GM20000 (cell line): ENCODE data around the gene NCAPD3.

Source experiments
- DNase-seq: peaks from one replicate; pipeline ENCODE4 v3.0.0; 2012; ENCODE audit warnings: low spot score
- CTCF ChIP-seq: IDR thresholded peaks from 2 replicates; pipeline ENCODE4 v1.5.1; 2012; ENCODE audit warnings: mild to moderate bottlenecking, control low read depth; ENCODE audit errors: extremely low read depth, missing control alignments

NCAPD3 gene

GRCh38 chr11:134223836-134224709 lies at the start of gene NCAPD3, which contains the start of gene VPS26B:
Gene NCAPD3, minus strand, starts transcription at chr11:134223967. Its CDS starts 41 bp downstream, at chr11:134223926.
Gene VPS26B, plus strand, starts transcription at chr11:134224671. Its CDS starts 452 bp downstream, at chr11:134225123.
- peak; percentile 98 for DNase-seq
- TF ChIP-seq CTCF: no peak

DNA sequence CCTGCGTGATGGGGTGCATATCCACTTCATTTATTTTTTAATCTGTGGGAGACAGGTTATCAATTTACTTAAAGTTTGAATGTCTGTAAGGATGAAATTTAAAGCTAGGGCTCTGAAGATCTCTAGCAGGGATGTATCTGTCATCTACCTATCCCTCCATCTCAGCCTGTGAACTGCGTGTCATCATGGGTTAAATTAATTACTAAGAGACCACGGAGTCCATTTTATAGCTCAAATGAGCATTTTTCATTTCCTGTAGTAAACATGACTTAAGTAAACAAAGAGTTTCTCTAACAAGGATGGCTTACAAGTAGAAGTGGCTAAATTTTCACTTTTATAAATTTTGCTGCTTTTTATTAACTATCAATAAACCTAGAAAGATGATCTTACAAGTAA lies 49.5 kb upstream of the NCAPD3 start:
- no peak for DNase-seq
- no peak for TF ChIP-seq CTCF

DNA sequence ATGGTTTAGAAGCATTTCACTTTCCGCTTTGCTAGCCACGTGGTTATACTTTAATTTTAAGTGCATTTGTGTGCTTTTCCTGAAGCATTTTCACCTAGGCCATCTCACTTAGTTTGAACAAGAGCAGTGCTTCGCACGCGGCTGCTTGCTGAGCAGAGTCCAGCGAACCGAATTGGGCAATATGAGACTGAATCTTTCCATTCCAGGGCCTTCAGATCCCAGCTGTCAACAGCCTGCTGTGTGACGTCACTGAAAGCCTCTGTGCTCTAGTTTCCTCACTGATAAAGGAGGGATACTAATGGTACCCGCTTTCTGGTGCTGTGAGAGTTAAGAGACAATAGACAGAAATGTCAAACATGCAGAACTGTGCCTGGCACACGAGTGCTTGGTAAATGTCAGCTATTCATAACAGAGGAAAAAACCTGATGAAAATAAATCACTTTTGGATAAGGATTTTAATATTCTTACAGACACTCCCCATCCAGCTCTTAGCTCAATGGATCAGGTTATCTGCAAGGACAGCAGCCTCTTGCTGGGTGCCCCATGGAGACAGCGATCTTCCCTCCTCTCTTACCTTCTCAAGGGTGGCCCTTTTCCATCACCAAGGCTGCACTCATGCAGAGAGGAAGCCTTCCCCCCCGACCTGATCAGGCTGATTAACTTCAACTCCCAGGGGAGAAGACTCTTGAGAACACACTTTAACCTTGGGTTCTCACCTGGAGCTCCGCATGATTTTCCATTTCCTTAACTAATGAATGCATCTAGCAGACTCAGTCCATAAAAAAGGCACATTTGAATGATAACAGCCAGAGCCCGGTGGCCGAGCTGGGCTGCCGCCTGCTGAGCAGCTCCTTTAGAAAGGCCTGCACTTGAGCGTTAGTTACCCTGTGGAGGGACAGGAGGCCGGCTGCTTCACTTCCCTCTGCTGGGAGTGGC lies 48.9 kb upstream of the NCAPD3 start:
- no peak for DNase-seq
- no peak for TF ChIP-seq CTCF

DNA sequence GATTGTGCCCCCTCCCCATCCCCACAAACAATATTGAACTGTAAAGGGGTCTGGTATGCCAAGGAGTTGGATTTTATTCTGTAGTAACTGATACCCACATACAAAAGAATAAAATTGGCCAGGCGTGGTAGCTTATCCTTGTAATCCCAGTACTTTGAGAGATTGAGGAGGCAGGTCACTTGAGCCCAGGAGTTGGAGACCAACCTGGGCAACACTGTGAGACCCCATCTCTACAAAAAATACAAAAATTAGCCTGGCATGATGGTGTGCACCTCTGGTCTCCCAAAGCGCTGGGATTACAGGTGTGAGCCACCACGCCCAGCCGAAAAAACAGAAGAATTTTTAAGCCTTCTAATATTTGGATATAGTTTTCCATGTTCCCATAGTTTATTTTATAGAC lies 48.2 kb upstream of the NCAPD3 start:
- TF ChIP-seq CTCF: no peak
- no peak for DNase-seq

GRCh38 chr11:134270250-134270714 lies 46.5 kb upstream of the NCAPD3 start:
- TF ChIP-seq CTCF: no peak
- no peak for DNase-seq

DNA sequence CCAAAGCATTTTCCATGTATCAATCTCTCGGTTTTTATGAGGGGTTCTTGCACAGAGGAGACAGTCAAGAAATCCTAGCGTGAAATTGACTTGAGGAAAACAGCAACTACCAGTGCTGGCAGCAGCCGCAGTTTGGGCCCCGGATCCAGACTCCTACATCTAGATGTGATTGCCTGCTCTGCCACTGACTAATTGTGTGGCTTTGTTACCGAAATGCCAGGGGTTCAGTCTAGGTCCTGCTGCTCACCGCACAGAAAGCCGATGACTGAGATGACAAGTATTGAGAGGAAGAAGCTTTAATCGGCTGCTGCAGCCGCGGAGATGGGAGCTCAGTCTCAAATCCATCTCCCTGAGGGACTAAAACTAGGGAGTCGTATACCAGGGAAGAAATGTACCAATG lies 44.2 kb upstream of the NCAPD3 start:
- DNase-seq: no peak
- no peak for TF ChIP-seq CTCF

- no peak for DNase-seq
- no peak for TF ChIP-seq CTCF
Observed at GRCh38 chr11:134267461-134267860, 43.7 kb upstream of the NCAPD3 start.
